HG02973 (cell line): ENCODE results near the gene TTC27.
"Not testable (repeated sequence)": the region's sequence is repeated elsewhere in the genome, so short reads cannot be mapped to it uniquely, and the experiment has no call there.

ENCODE experiments used
- ATAC-seq: cut with Tn5 transposase; IDR thresholded peaks from one replicate; pipeline ENCODE4 v1.9.1; 2021; ENCODE audit warnings: moderate library complexity; ENCODE audit not compliant: unreplicated experiment

The TTC27 gene

DNA sequence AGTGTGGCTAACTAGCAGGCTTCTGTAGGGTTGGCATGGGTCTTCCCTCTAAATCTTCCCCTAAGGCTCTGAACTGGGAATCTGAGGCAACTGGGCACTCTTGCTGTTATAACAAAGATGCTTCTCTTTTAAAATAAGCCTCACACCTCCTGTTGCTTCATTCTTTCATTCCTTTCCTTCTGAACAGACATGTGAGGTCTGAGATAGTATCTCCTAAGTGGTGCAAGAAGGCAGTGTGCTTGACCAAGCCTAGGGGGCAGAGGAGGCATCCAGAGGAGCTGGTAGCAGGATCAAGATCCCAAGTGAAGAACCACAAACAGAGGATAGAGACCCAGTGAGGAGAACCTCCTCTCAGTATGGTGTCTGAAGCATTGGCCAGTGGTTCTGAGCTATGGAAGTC is 90.9 kb downstream of the TTC27 start:
- ATAC-seq = no peak

DNA sequence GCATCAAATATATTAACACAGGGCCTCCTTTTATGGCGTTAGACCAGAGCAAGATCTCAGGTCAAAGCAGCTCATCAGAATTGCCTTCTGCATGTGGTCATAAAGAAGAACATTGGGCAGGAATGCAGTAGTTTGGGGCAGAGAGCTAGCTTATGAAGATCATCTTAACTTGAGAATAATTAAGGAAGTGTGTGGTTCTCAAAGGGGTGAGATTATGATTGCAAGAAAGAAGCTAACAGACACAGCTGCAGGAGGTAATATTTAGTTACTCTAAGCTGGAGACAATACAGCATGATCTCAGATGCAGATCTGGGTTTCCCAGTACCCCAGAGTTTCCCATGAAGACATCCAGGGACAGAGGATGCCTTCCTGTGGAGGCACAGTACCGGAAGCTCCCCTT is 91.6 kb downstream of the TTC27 start:
- no peak for ATAC-seq

DNA sequence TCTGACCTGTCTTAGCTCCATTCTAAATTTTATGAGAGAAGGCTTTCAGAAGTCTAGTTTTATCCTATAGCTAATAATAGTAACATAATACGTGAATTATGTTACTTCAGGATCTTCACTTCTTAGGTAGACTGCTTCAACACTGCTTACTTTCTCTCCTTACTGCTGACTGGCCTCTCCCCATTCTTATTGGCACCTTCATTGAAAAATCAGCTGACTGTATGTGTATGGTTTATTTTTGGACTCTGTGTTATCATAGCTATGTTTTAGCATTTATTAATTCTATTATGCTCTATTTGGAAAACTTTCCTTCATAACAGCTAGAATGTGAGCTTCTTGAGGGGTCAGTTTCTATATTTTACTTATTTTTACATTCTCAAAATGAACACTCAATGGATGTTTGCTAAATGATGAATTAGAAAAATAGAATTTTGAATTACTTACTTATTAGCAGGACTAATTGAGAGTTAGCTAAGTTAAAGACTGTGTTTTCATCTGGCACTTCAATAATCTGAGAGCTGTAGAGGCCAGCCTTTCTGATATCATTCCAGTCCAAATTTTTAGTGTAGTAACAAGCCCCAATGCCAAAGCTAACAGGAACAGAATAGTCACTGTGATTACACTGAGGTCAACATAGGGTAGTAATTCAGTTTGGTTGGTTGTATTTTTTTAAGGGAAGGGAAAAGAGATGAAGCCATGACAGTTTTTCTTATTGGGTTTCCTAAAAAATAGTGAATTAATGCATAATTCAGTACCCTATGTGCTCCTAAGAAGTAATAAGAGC is 92.3 kb downstream of the TTC27 start:
- no peak for ATAC-seq

DNA sequence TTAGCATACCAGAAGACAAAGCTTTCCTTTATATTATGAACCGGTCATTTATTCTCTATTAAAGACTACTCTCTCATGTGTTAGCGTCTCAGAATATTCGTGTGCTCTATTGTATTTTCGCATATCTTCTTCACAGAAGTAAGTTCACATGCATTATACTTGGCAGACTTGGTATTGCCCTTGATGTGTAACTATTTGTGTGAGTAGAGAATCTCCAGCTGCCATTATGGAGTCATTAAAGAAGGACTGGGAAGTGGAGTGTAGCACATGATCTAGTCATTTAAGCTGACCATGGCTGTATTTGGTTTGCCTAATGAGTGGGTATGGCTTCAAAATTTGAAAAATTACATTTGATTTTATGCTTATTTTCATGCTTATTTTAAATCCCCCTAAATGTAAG is 92.9 kb downstream of the TTC27 start:
- ATAC-seq = no peak

DNA sequence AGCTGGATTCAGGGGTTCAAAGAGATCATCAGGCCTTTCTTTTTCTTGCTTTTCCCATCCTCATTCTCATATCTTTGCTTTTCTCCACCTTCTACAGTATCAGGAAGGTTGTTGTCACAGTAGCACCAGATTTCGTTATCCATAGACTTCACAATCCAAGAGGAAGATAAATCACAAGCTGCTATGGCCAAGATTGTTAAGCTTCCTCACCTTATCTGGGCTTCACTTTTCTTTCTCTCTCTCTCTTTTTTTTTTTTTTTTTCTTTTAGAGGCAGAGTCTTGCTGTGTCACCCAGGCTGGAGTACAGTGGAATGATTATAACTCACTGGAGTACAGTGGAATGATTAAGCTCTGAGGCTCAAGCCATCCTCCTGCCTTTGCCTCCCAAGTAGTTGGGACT is 93.5 kb downstream of the TTC27 start:
- ATAC-seq = no peak

DNA sequence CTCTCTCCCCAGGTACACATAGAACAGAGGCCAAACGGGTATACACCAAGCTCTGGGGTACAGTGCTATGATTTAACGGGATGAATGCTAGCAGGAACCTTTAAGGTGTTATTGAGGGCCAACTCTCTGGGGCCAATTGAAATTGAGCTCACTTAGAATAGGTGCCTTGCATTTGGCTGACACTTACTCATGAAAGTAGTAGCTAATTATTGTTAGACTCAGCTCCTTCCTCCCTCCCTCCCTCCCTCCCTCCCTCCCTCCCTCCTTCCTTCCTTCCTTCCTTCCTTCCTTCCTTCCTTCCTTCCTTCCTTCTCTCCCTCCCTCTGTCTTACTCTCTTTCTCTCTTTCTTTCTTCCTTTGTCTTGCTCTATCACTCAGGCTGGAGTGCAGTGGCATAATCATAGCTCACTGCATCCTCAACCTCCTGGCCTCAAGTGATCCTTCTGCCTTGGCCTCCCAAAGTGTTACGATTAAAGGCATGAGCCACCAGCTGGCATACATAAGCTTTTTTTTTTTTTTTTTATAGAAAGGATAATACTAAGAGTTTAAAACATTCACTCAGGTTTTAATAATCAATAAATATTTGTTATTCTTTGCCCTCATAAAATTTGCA is 95.7 kb downstream of the TTC27 start:
- no peak for ATAC-seq

DNA sequence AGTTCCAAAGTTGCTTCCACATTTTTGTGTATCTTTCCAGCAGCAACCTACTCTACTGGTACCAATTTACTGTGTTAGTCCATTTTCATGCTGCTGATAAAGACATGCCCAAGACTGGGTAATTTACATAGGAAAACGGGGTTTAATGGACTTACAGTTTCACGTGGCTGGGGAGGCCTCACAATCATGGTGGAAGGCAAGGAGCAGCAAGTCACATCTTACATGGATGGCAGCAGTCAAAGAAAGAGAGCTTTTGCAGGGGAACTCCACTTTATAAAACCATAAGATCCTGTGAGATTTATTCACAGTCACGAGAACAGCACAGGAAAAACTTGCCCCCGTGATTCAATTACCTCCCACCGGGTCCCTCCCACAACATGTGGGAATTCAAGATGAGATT is 98.8 kb downstream of the TTC27 start:
- not testable (repeated sequence) for ATAC-seq

DNA sequence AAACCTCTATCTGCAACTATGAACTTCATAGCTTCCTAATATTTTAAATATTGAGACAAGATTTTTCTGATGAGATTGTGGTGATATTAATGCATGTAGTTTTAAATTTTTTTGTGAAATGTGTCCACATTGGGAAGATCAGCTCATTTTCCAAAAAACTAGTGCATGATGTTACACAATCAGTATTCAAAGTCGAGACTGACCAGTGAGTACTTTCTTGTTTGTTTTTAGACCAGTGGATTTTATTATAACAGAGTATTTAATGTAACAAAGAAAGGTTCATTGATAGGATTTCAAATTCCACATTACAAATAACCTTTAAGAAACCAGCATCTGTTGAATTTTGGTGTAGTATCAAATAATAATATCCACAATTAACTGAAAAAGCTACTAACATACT is 99.3 kb downstream of the TTC27 start:
- ATAC-seq = no peak

DNA sequence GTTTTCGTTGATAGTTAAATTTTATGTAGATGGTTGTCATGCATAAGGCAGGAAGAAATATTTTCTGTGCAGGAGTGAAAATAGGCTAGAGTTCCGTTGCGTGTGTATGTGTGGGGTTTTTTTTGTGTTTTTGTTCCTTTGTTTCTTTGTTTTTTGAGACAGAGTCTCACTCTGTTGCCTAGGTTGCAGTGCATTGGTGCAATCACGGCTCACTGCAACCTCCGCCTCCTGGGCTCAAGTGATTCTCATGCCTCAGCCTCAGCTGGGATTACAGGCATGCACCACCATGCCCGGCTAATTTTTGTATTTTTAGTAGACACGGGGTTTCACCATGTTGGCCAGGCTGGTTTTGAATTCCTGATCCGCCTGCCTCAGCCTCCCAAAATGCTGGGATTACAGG is 103.1 kb downstream of the TTC27 start:
- not testable (repeated sequence) for ATAC-seq

DNA sequence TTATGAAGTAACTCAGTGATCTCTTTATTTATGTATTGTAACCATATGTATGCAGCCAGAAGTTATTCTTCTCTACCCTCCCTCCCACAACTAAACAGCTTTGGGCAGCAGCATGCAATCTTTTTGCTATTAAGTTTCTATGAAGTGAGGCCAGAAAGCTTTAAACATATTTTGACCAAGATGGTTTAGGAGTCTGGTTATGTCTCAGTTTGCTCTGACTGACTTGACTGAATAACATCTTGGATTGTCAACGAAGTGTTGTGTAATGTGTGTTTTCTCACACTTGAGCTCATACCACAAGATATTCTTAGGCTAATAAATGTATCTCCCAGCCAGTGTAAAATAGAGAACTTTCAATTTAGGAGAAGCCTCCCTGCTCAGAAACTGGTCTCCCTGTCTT is 104.3 kb downstream of the TTC27 start:
- no peak for ATAC-seq

DNA sequence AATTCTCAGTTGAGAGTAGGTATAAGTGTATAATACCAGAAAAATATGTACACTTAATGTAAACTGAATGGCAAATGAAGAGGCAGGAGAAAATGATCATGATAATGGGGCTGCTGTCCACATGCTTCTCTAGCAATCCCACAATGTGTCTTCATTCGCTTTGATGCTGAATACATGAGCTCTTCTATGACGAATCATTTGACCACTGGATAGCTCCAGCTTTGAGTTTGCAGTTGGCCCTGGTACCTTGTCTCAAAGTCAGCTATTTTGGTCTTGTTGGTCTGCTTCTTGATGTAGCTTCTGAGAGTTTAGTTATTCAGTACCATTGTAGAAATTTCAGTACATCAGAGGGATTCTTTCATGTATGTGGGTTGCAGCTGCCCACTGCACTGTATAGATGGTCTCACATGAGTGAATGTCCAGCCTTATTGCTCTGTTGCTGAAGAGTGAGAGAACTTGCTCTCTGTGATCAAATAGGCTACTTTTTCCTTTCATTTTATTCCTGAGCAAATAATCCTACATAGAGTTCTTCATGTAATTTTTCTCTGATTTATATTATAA is 105.1 kb downstream of the TTC27 start:
- ATAC-seq = no peak

DNA sequence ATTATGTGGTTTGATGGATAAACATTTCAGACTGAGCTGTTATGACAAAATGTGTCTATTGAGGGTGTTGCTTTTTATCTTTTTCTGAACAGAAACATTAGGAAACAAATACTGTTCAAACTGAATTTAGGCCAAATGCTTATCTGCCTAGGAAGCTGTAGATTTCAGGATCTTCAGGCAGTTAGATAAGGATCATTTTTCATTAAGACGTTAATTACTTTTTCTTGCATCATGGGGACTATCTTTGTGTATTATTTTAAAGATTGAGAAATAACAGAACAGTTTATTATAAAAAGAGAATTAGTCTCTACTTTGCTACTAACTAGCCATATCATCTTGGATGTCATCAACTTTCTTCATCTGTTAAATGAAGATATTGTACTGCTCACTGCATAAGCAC is 107.5 kb downstream of the TTC27 start:
- no peak for ATAC-seq

DNA sequence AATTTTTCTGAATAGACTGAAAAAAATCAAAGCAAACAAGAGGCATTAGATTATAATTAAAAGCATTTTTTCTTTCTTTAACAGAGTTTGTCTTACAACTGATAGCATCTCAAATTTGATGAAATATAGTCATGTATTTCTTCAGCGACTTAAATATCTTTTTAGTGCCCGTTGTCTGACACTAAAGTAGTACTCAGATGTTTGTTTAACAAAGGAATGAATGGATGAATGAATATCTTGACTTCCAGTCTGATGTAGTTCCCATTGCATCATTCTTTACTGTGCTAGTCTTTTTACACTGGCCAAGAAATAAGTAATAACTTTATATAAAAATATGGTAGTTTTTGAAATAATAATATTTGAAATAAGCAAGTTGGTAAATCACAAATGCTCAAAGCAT is 111.1 kb downstream of the TTC27 start:
- no peak for ATAC-seq

DNA sequence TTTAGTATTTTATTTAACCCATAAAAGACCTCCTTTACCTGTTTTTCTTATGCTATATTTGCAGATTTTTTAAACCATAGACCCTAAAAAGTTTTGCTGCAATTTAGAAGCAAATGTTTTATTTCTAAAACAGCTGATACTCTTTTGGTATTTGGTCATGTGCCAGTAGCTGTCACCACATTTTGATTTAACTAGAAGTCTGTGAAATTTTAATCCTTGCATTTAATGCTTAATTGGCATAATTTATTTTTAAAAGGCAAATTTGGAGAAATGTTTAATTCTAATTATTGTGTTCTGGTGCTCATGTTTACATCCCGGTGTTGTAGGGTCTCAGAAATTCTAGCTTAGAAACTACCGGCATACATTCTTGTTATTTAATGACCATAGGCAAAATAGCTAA is 111.8 kb downstream of the TTC27 start:
- no peak for ATAC-seq

DNA sequence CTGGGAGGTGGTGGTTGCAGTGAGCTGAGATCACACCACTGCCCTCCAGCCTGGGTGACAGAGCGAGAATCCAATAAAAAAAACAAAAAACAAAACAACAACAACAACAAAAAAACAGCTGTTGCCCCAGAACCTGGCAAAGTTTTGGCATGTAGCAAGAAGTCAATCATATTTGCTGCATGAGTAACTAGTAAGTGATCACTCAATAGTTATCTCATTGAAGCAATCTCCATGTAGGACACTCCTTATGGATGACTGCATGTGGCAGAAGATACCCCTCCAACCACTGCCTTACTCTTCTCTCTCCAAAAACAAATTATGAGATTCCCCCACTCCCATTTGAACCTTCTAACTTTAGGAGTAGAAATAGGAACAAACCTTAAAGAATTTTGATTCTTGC is 113.7 kb downstream of the TTC27 start:
- ATAC-seq = no peak

DNA sequence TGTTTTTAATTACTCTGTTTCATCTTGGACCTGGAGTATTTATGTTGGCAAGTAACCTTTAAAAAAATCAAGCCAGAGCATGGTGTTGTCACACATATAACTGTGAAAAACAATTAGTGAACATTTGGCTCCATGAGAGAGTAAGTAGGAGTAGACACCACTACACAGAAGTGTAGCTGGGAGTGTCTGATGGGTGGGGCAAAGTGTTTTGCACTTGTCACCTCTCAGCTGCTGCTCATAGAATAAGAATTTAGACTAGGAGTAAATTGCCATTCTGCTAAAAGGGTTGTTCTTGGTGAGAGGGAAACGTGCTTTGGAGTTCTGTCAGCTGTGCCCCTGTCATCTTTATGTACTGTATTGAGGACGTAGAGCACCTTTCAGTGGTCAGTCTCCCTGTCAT is 114.5 kb downstream of the TTC27 start:
- ATAC-seq = no peak

DNA sequence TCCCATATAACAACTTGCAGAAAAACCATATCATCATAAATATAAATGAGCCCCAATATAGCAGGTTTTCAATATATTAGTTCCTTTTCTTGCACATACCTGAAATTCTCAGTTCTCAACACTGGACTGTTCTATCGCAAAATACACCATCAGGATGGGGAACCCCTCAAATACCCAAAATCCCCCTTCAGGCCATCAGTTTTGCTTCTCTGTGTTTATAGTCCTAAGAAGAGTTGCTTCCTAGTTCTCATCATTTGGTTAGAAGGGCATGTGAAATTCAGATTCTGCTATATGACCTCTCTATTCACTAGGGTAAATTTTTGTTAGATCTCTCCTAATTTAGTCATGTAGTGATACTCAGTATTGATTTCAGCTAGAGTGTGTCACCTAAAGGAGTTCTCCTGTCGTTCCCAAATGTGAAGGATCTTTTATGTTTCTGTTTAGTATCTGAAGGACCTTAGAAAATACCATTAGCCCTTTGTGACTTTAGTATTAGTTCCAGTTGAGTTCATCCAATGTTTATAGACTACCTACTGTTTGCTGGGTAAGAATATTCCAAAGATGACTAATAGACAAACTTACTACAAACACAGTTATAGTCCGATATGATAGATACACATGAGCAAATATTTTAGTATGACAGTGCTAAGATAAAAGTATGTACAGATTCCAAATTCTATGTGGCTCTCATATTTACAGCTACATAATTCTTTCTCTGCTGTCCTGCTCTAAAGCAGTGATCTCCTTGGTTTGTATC is 115.8 kb downstream of the TTC27 start:
- ATAC-seq = no peak

DNA sequence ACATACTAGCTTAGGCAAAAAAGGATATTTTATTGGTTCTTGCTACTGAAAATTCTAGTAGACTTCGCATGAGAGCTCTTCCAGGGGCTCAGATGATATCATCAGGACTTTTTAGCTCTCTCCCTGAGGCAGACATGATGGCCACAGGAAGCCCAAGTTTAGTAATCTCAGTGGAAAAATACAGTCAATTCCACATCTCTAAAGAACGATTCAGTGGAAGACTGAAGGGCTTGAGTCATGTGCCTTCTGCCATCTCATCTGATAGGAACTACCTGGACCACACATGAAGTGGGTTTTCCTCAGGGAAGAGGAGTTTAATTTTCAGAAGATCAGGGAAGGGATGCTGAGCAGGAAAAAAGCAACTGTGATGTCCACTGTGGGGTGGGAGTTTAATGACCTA is 117.3 kb downstream of the TTC27 start:
- no peak for ATAC-seq

DNA sequence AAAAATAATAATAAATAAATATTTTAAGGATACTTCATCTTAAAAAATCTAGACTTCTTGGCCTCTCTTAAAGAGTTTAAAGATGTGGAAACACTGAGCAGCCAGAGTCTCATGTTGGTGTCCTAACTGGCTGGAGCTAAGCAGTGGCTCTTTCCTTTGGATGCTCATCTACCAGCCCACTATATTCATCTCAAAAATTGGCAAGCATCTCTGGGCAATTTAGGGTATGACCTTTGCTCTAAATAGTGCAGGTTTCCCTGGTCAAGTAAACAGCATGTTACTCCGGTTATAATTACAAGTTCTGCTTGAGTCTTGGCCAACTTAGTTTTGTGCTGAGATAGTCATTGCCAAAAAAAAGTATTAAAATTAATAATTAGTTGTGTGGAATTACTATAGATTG is 117.8 kb downstream of the TTC27 start:
- ATAC-seq = no peak

DNA sequence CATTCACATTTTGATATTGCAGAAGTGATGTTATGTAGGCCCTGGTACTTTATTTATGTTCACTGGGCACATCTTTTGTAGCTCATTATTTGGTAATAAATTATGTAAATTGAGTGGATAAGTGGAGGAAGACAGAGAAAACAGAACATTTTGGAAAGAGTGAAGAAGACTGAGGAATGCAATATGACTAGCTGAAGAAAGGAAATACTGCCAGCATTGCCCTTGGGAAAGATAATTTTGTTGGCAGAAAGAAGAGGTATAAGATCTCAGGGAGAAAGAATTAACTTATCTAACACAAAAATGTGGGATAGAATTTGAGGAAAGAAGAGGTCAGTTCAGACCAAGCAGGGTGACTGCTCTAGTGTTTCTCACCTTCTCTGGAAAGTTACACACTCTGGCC is 118.8 kb downstream of the TTC27 start:
- ATAC-seq = no peak

DNA sequence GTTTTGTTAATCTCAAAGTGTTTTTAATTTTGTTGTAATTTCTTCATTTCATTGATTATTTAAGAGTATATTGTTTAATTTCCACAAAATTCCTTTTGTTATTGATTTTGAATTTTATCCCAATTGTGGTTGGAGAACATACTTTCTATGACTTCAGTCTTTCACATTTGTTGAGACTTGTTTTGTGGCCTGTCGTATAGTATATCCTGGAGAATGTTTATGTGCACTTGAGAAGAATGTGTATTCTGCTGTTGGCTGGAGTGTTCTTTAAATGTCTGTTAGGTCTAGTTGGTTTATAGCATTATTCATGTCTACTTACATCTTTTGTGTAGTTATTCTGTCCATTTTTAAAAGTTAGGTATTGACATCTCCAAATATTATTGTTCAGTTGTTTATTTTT is 120.3 kb downstream of the TTC27 start:
- ATAC-seq = no peak

DNA sequence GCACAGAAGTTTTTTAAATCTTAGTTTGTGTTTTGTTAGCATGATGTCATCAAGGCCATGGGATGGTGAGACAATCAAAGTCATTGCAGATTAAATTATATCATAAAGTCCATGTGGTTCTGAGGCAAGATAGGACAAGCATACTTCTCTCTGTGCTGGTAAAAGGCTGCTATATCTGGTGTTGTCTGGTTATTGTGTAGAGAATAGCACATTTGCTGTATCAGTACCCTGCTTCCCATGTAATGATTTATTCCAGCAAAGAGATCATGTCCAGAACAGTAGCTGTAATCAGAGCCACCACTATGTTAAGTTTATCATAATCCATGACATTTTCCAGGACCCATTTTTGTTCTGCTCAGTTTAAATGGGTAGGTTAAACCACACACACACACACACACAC is 123.0 kb downstream of the TTC27 start:
- no peak for ATAC-seq
